NCI-H1092 treated with DMSO at 0.1 percent for 48 hours (cell line): ENCODE results near the gene DGCR2.

Experiments
- DNase-seq: peaks from one replicate; lab custom pipeline; 2025; lab: John Stamatoyannopoulos, UW

DGCR2 gene

GRCh38 chr22:19126309-19127273, 4.4 kb upstream of the DGCR2 start:
- DNase-seq = no peak

DNA sequence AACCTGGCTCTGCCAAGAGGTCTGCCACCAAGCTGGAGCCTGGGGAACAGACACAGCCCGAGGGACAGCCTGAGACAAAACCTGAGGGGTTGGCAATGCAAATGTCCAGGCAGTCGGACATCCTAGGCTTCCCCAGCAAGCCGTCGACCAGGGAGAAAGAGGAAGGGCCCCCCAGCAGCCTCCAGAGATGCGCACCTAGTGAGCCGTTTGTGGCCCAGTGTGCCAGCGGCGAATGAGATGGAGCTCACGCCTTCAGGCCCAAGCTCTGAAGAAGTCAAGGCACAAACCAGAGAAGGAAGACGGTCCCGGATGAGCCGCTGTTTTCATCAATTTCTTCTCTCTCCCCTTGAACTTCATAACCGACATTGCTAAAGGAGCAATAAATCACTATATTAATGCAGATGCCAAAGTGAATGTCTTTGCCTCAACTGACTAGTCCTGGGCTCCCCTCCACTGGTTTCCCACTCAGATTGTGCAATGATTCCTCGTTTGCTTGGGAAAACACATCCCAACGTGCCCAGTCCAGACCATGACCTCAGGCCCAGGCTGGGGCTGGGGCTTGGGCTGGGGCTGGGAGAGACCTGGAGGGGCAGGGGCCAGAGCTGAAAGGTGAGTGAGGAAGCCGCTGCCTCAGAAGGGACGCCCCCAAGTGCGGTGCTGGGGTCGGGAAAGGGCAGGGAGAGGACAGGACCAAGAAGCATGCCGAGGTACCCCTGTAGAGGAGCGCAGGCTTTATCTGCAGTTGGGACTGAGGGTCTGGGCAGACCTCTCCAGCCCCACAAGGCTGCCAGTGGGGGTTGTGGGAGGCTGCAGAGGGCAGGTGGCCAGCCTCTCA, 3.5 kb upstream of the DGCR2 start:
- DNase-seq = no peak

DNA sequence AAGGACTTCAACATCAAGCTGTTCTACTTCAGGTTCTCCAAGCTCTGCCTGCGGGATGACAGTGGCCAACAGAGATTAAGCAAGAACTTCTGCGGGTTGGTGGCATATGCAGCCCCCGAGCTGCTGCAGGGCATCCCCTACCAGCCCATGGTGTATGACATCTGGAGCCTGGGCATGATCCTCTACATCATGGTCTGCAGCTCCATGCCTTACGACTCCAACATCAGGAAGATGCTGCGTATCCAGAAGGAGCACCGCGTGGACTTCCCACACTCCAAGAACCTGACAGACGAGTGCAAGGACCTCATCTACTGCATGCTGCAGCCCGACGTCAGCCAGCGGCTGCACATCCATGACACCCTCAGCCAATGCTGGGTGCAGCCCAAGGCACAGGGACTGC, 2.8 kb upstream of the DGCR2 start:
- no peak for DNase-seq

GRCh38 chr22:19124377-19124776, 2.2 kb upstream of the DGCR2 start:
- no peak for DNase-seq

DNA sequence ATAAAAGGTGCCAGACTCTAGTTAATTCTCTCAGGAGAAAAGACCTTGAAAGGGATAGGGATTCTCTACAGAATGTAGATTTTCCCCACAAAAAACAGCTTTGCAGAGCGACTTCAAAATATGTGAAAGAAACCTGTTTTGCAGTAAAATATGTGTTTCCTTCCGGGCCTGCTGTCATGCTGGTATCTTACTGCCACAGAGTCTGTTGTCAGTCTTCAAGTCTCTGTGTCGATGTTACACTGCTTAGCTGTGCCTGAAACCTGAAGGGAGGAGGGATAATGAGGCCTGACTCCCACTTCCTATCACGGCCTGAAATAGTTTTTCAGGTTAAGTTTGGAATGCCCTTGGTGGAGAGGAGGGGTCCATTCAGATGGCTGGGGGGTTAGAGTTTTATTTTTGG, 1.7 kb upstream of the DGCR2 start:
- no peak for DNase-seq

GRCh38 chr22:19122752-19123492, 710 bp upstream of the DGCR2 start:
- peak; percentile 30 for DNase-seq

DNA sequence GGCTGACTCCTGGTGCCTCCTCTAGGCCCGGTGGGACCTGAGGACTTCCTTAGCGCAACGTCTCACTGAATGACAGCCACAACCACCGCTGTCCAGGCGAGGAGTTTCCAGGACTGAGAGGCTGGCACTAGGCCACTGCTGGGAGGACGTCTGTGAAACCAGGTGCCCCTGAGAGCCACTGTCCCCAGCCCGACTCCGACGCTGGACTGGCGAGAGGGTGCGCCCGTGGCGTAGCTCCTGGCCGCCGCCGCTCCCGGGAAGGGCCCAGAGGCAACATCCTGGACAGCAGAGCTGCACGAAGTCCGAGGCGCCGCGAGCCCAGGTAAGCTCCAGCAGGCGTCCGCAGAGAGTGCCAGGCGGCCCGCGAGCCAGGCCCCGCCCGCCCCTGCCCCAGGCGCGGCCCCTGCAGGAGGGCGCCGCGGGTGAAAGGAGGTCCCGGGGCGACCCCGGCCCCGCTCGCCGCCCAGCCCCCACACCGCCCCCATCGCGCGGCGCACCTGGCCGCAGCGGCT, 525 bp downstream of the DGCR2 start:
- peak; percentile 61 for DNase-seq

DNA sequence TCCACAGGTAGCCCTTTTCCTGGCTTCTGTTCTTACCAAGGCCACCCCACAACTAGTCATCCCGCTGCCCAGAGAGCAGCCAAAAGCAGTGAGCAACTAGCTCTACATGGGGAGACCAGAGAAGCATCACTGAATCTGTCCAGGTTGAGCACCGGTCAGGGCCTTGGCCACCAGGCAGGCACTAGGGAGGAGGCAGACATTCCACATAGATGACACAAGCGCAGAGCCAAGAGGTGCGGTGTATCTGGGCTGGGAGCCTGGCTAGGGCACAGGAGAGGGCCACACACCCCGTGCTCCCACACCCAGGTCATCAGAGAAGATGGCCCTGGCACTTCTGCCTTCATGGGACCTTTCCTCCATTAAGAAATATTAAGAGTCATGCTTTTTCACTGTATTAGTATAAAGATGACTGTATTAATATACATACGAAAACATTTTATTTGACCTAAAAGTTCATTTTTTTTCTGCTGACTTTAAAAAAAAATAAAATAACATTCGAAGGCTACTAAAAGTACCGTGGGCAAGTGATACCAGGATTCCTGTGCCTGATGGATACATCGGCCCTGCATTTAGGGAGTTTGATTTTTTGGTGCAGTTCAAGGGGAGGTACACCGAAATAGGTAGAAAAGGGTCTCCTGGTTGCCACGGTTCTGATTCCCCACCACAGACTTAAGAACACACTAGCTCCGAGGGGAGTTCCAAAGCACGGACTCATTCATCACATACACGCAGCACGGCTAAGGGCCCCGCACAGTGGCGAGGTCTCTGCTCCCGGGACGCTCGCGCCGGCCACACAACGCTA, 1.2 kb downstream of the DGCR2 start:
- no peak for DNase-seq

DNA sequence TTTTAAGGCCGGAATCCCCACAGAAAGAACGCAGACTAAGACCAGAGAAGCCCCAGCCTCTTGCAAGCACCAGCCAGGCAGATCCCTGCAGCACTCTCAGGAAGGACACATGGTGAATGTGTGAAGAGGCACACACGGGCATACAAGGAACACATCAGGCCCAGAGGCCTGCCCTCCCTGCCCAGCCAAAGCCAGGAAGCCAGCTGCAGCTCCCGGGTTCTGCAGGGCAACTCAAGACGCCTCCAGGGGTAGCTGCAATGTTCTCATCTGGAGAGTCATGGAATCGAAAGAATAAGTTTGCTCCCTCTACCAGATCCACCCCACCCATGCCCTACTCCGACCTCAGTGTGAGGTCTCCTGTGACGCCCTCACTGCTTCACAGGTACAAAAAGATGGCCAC, 2.3 kb downstream of the DGCR2 start:
- no peak for DNase-seq

DNA sequence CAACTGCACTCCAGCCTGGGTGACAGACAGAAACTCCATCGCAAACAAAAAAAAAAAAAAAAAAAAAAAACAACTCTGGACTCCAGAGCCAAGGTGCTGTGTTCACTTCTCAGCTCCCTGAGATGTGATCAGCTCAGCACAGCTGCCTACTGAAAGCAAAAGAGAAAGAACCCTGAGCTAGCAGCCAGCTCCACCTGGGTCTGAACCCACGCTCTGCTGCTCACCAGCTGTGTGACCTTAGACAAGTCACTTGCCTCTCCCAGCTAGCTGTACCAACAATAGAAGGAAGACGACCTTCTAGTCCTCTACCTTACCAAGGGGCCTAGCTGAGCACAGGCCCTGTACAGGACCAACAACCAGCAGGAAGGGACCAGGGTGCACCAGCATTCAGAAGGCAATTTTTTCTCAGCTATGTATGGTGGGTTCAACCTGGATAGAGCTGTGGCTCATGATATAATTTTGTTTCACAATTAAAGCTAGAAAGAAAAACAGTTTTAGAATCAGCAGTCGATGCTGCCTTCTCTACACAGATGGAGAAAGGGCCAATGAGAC, 3.8 kb downstream of the DGCR2 start:
- DNase-seq = no peak

DNA sequence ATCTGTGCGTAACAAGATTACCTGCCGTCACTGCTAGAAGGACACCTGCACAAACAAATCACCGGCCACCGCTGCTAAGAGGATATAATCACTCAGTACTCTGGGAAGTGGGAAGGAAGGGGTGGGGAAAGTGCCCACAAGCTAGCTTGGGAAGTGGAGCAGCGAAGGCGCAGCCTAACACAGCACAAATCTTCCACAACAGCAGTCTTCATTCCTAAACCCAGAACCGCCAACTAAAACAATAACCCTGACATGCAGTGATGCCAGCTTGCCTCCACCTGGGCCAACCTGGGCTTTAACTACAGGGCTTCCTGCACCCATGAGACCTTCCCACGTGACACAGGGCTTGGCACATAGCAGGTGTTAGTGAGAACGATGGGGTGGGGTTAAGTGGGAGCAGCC, 5.1 kb downstream of the DGCR2 start:
- peak; percentile 29 for DNase-seq

- no peak for DNase-seq
These were observed 6.6 kb downstream of the DGCR2 start for GRCh38 chr22:19115628-19116027.

GRCh38 chr22:19114984-19115552, 7.1 kb downstream of the DGCR2 start:
- no peak for DNase-seq

GRCh38 chr22:19113429-19113828, 8.8 kb downstream of the DGCR2 start:
- no peak for DNase-seq

DNA sequence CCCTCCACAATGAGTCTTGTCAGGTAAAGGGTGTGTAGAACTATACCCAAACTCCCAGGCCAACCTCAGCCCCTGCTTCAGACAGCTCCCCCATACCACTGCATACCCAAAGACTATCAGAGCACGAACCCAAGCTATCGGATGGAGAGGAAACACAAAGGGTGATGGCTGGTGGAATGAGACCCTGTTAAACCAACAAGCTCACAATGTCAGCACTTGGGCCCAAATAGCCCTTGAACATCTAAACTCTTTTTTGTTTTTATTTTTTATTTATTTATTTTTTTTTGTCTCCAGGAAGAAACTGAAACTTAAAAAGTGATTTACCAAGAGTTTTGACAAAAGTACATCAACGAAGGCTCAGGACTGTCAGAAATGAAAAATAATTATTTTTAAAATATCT, 10.6 kb downstream of the DGCR2 start:
- DNase-seq = no peak

- no peak for DNase-seq
These were observed 11.1 kb downstream of the DGCR2 start for GRCh38 chr22:19111140-19111539.

DNA sequence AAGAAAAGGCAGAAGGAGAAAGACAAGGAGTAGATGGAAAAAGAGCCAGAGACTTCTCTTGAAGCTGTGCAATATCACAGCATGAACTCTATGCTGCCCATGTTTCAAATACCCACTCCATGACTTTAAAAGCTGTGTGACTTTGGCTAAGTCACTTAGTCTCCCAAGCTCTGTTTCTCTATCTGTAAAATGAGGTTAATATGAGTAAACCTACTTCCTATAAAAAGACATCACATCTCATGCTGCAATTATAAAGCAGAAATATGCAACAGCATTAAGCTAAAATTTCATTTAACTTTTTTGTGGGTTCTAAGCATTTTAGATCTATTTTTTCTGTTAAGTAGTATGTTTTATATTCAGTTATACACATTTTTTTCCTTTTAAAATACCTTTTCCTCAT, 11.6 kb downstream of the DGCR2 start:
- DNase-seq = no peak

DNA sequence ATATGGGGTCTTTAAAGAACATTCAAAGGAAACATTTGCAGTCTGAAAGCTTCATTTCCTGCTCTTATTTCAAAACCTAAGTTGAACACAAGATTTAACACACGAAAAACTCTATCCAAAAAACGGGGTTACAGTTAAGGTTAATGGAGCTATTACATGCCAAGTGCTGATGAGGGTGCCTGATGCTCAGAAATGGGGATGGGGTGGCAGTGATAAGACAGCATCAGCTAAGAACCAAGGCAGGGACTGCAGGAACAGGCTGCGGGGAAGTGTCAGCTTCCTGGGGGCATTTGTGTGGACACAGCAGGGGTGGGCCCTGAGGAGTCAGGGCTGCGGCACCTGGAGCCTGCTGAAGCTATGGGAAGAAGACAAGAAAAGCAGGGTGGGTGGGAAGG, 12.2 kb downstream of the DGCR2 start:
- DNase-seq = no peak

GRCh38 chr22:19109198-19110063, 12.8 kb downstream of the DGCR2 start:
- DNase-seq = no peak

GRCh38 chr22:19108807-19109197, 13.4 kb downstream of the DGCR2 start:
- DNase-seq = no peak
